Common myeloid progenitor, CD34-positive (primary cell): ENCODE measurements around the gene RDH13.

Experiments used
- CTCF ChIA-PET: fragments of 350-600 bp; sonication (Branson Sonifier 250); formaldehyde crosslinking; loops from one replicate; lab custom pipeline; 2021; ENCODE audit warnings: antibody characterized with exemption; lab: Charles Lee
- POLR2A ChIA-PET: fragments of 350-600 bp; sonication (Branson Sonifier 250); formaldehyde crosslinking; loops from one replicate; lab custom pipeline; 2021; ENCODE audit warnings: antibody characterized with exemption; lab: Charles Lee
- DNase-seq, 3 donors: peaks; one replicate each; pipeline versions ENCODE4 v3.0.0 to v3.0.0-alpha.2; 2013
- H3K27ac ChIP-seq, 2 experiments: 1 replicate in 1 of 2; 2 replicates in 1 of 2; pipeline ENCODE4 v1.7.0; 2013; ENCODE audit warnings: inconsistent platforms in 2 of 2, low read length in 2 of 2, mild to moderate bottlenecking in 2 of 2, low read depth in 1 of 2, moderate library complexity in 1 of 2; ENCODE audit not compliant: severe bottlenecking in 2 of 2, insufficient read depth in 1 of 2, poor library complexity in 1 of 2
- H3K27me3 ChIP-seq, 5 experiments: replicated peaks in 2 of 5; 1 replicate in 3 of 5; 2 replicates in 2 of 5; pipeline versions ENCODE4 v1.6.1 to v1.7.0; 2013; ENCODE audit warnings: low read length in 4 of 5, mild to moderate bottlenecking in 2 of 5, moderate library complexity in 2 of 5, inconsistent platforms in 1 of 5; ENCODE audit not compliant: insufficient read depth in 5 of 5, control insufficient read depth in 4 of 5
- H3K36me3 ChIP-seq, 4 experiments: 1 replicate in 2 of 4; 2 replicates in 2 of 4; pipeline versions ENCODE4 v1.6.1 to v1.7.0; 2013; ENCODE audit warnings: low read length in 3 of 4, control low read depth in 1 of 4, mild to moderate bottlenecking in 1 of 4; ENCODE audit not compliant: control insufficient read depth in 4 of 4, insufficient read depth in 4 of 4
- H3K4me1 ChIP-seq, 4 experiments: 1 replicate in 3 of 4; 2 replicates in 1 of 4; pipeline versions ENCODE4 v1.6.1 to v1.7.1; 2013; ENCODE audit warnings: low read length in 3 of 4, mild to moderate bottlenecking in 3 of 4, control low read depth in 1 of 4, inconsistent platforms in 1 of 4, moderate library complexity in 1 of 4; ENCODE audit not compliant: control insufficient read depth in 4 of 4, insufficient read depth in 4 of 4; ENCODE audit errors: control extremely low read depth in 1 of 4
- H3K4me3 ChIP-seq, 7 experiments: 1 replicate in 4 of 7; 2 replicates in 3 of 7; pipeline versions ENCODE4 v1.5.1 to v1.7.0; 2013; ENCODE audit warnings: mild to moderate bottlenecking in 7 of 7, low read length in 6 of 7, moderate library complexity in 6 of 7, inconsistent platforms in 2 of 7, low read depth in 2 of 7, control low read depth in 1 of 7; ENCODE audit not compliant: insufficient read depth in 4 of 7, control insufficient read depth in 1 of 7; ENCODE audit errors: extremely low read depth in 1 of 7
- H3K9me3 ChIP-seq, 5 experiments: 1 replicate in 4 of 5; 2 replicates in 1 of 5; pipeline versions ENCODE4 v1.6.1 to v1.7.1; 2013; ENCODE audit warnings: low read length in 4 of 5, mild to moderate bottlenecking in 2 of 5, inconsistent platforms in 1 of 5, low read depth in 1 of 5, moderate library complexity in 1 of 5; ENCODE audit not compliant: control insufficient read depth in 4 of 5, insufficient read depth in 2 of 5; ENCODE audit errors: control extremely low read depth in 1 of 5
- WGBS: methylation state at CpG from one replicate; pipeline ENCODE4 v1.1.5; 2013; ENCODE audit not compliant: insufficient coverage; 5-methylcytosine and 5-hydroxymethylcytosine counted together

Gene RDH13

GRCh38 chr19:55087542-55087901 is 24.6 kb upstream of the RDH13 start:
- H3K4me3 ChIP-seq = peak overlapping the region in 4 of 7 experiments; percentile 46 to 70 (median 60)
- no peak for DNase-seq

GRCh38 chr19:55086730-55087541 is 24.0 kb upstream of the RDH13 start:
- POLR2A ChIA-PET = interaction anchor here (1.0 kb wide), 1 partner anchor 30 kb away, joined by 4 read pairs; the partner anchor contains the start of gene PPP1R12C

More at GRCh38 chr19:55087542-55087901, 24.6 kb upstream of the RDH13 start:
- ChIA-PET CTCF (interaction anchor here (0.7 to 2.6 kb wide), 4 partner anchors 18 to 206 kb away, joined by 3 to 25 read pairs (median 8); no protein-coding TSS in a partner anchor), POLR2A (interaction anchor here (1.0 kb wide), 1 partner anchor 30 kb away, joined by 4 read pairs; the partner anchor contains the start of gene PPP1R12C)
- Histone ChIP-seq H3K36me3 (peaks cover 0 to 23% (median 11%) of the 10 kb centered on the region in 4 experiments), H3K27ac (no peak overlapping the region), H3K27me3 (peaks cover 7 to 61% (median 41%) of the 10 kb centered on the region in 5 experiments), H3K9me3 (peaks cover 0 to under 1% (median 0%) of the 10 kb centered on the region in 5 experiments), H3K4me1 (peaks cover 0 to 19% (median 8%) of the 10 kb centered on the region in 4 experiments)
- 29% methylated on average over 13 of the region's 17 CpGs for WGBS

GRCh38 chr19:55085923-55086715 is 23.2 kb upstream of the RDH13 start:
- DNase-seq = no peak
- Histone ChIP-seq H3K9me3 (peaks cover 0 to 3% (median 0%) of the 10 kb centered on the region in 5 experiments), H3K27ac (no peak overlapping the region), H3K36me3 (peaks cover 0 to 10% (median 5%) of the 10 kb centered on the region in 4 experiments), H3K4me3 (peak overlapping the region in 1 of 7 experiments; percentile 70), H3K4me1 (peaks cover 0 to 31% (median 20%) of the 10 kb centered on the region in 4 experiments), H3K27me3 (peaks cover 7 to 71% (median 46%) of the 10 kb centered on the region in 5 experiments)
- ChIA-PET CTCF (interaction anchor here (0.7 to 2.2 kb wide), 5 partner anchors 12 to 205 kb away, joined by 3 to 9 read pairs (median 3); no protein-coding TSS in a partner anchor), POLR2A (interaction anchor here (1.0 kb wide), 1 partner anchor 31 kb away, joined by 4 read pairs; the partner anchor contains the start of gene PPP1R12C)
- 38% methylated on average over 21 of the region's 35 CpGs for WGBS

More at GRCh38 chr19:55086730-55087541, 24.0 kb upstream of the RDH13 start:
- H3K27ac ChIP-seq = no peak overlapping the region
- H3K9me3 ChIP-seq = peaks cover 0 to 3% (median 0%) of the 10 kb centered on the region in 5 experiments
- H3K4me3 ChIP-seq = peak overlapping the region in 5 of 7 experiments; percentile 46 to 70 (median 60)
- peaks cover 7 to 66% (median 46%) of the 10 kb centered on the region in 5 experiments for H3K27me3 ChIP-seq
- CTCF ChIA-PET = interaction anchor here (0.7 to 2.6 kb wide), 4 partner anchors 46 to 206 kb away, joined by 3 to 12 read pairs (median 4); no protein-coding TSS in a partner anchor
- 1% methylated on average over 69 of the region's 74 CpGs for WGBS
- H3K4me1 ChIP-seq = peaks cover 0 to 25% (median 13%) of the 10 kb centered on the region in 4 experiments
- H3K36me3 ChIP-seq = peaks cover 0 to 17% (median 8%) of the 10 kb centered on the region in 4 experiments
- DNase-seq = peak in 2 of 3 donors; percentile 51 to 54

GRCh38 chr19:55084416-55084815 is 21.5 kb upstream of the RDH13 start:
- POLR2A ChIA-PET = no interaction called here
- peaks cover 0 to 46% (median 35%) of the 10 kb centered on the region in 4 experiments for H3K4me1 ChIP-seq

GRCh38 chr19:55083004-55083850 is 20.3 kb upstream of the RDH13 start:
- POLR2A ChIA-PET = no interaction called here
- DNase-seq = no peak
- Histone ChIP-seq H3K4me3 (no peak overlapping the region), H3K27ac (no peak overlapping the region), H3K4me1 (peaks cover 0 to 43% (median 35%) of the 10 kb centered on the region in 4 experiments), H3K27me3 (peaks cover 7 to 86% (median 49%) of the 10 kb centered on the region in 5 experiments), H3K36me3 (peaks cover 0 to 3% (median 0%) of the 10 kb centered on the region in 4 experiments), H3K9me3 (peaks cover 0 to 3% (median 0%) of the 10 kb centered on the region in 5 experiments)
- WGBS = 37% methylated on average over 34 of the region's 42 CpGs
- CTCF ChIA-PET = interaction anchor here (2.2 kb wide), 1 partner anchor 15 kb away, joined by 9 read pairs; no protein-coding TSS in a partner anchor

More at GRCh38 chr19:55084416-55084815, 21.5 kb upstream of the RDH13 start:
- no peak for DNase-seq
- peaks cover 0 to 3% (median 0%) of the 10 kb centered on the region in 5 experiments for H3K9me3 ChIP-seq
- H3K36me3 ChIP-seq = peaks cover 0 to 4% (median 0%) of the 10 kb centered on the region in 4 experiments
- H3K4me3 ChIP-seq = no peak overlapping the region
- CTCF ChIA-PET = interaction anchor here (0.9 to 2.2 kb wide), 3 partner anchors 10 to 203 kb away, joined by 3 to 9 read pairs (median 3); no protein-coding TSS in a partner anchor
- WGBS = 88% methylated on average over 9 of the region's 10 CpGs
- H3K27me3 ChIP-seq = peaks cover 7 to 84% (median 49%) of the 10 kb centered on the region in 5 experiments
- no peak overlapping the region for H3K27ac ChIP-seq
